MG63 (cell line): ENCODE measurements around the gene LAMA4. TPM values are rescaled to one million over a fixed set of nuclear protein-coding genes. Genes with fewer than 3 reads are reported as not detected.

Experiments
- DNase-seq: peaks from one replicate; pipeline ENCODE4 v3.0.0-alpha.2; 2020
- H3K27me3 ChIP-seq: fragments of 250-450 bp; sonication (Bioruptor Pico); 2 replicates; pipeline ENCODE4 v1.5.1; 2020; ENCODE audit warnings: mild to moderate bottlenecking, moderate library complexity
- H3K36me3 ChIP-seq: fragments of 250-450 bp; sonication (Bioruptor Pico); 2 replicates; pipeline ENCODE4 v1.5.1; 2020; ENCODE audit warnings: mild to moderate bottlenecking, moderate library complexity
- H3K4me3 ChIP-seq: fragments of 250-450 bp; sonication (Bioruptor Pico); 2 replicates; pipeline ENCODE4 v1.5.1; 2020; ENCODE audit warnings: mild to moderate bottlenecking, moderate library complexity
- H3K9me3 ChIP-seq: fragments of 250-450 bp; sonication (Bioruptor Pico); 2 replicates; pipeline ENCODE4 v1.5.1; 2020; ENCODE audit warnings: mild to moderate bottlenecking, moderate library complexity
- total RNA-seq: library from RNA; depleted of rRNA; stranded (reverse); fragments of >200 nt; shearing (Covaris generic); gene quantifications from 2 replicates; pipeline ENCODE4 v1.2.3, GENCODE V29; 2014; ENCODE audit warnings: low replicate concordance

LAMA4 gene
- total RNA-seq, 1 experiment from 2014 or later, result 13.0 TPM

DNA sequence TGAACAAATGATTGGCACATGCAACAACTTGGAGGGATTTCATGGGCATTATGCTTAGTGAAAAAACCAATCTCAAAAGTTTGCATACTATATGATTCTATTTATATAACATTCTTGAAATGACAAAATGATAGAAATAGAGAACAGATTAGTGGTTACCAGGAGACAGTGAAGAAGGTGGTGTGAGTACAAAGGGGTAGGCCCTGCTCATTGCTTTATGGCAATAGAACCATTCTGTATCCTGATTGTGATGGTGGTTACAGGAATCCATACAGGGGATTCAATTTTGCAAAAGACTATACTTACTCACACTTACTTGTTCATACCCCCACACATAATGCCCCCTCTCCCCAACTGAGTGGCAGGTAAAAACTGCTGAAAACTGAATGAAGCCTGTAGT, 30.2 kb upstream of the LAMA4 start:
- H3K27me3 ChIP-seq, result no peaks in the 10 kb centered on the region
- no peaks in the 10 kb centered on the region for H3K36me3 ChIP-seq
- H3K4me3 ChIP-seq, result no peak overlapping the region
- DNase-seq, result no peak
- no peaks in the 10 kb centered on the region for H3K9me3 ChIP-seq

DNA sequence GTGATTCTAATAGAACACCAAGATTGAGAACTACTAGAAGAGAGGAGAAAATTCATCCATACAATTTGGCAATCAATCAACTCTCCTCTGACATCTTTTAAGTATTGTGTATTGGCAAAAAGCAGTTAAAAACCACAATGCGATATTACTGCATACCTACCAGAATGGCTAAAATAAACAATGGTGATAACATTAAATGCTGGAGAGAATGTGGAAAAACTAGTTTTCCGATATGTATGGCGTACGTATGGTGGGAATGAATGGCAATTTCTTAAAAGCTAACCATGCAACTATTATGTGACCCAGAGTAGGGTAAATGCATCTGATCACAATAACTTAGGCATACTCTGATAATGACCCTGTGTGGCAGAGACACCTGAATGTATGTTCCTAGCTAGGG, 29.3 kb upstream of the LAMA4 start:
- no peak overlapping the region for H3K4me3 ChIP-seq
- no peak for DNase-seq
- no peaks in the 10 kb centered on the region for H3K27me3 ChIP-seq
- no peaks in the 10 kb centered on the region for H3K36me3 ChIP-seq
- no peaks in the 10 kb centered on the region for H3K9me3 ChIP-seq

- DNase-seq, result peak; percentile 80
- Histone ChIP-seq H3K4me3 (no peak overlapping the region), H3K9me3 (no peaks in the 10 kb centered on the region), H3K36me3 (no peaks in the 10 kb centered on the region), H3K27me3 (no peaks in the 10 kb centered on the region)
Observed at GRCh38 chr6:112281821-112282615, 27.7 kb upstream of the LAMA4 start.

DNA sequence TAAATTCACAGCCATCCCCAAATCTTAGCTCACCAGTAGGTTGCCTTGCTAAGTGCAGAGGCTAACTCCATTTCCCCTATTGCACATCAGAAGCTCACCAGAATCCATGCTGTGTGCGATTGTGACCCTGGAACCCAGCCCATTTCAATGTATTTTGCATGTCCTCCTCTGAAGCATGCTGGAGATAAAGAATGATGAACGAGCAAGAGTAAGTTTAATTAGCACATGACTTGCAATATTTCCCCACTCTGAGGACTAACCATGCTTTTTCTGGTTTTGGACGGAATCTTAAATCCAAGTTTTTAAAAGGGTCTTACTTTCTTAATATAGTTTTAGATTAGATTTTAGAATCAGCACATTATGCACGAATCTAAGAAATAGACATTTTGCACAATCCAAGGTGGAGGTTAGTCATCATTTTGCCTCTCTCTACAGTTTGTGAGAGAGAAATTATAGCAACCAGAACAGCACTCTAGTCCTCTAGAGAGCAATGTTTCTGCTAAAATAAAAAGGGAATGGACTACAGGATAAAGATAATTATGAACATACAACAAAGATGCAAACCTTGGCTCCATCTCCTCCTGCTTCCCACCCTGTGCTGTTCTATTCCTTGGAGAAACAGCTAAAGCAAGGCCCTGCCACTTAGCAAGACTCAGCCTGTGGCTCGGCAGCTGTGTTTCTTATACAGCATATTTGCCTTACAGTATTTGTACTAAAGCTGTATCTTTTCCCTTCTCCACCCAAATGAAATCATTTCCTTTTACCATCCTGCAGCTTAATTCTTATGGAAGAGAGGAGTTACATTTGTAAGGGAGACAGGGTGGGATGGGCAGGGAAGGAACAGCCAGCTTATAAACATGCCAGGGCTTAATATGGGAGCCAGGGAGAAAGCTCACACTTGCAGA, 24.9 kb upstream of the LAMA4 start:
- no peaks in the 10 kb centered on the region for H3K27me3 ChIP-seq
- no peak for DNase-seq

DNA sequence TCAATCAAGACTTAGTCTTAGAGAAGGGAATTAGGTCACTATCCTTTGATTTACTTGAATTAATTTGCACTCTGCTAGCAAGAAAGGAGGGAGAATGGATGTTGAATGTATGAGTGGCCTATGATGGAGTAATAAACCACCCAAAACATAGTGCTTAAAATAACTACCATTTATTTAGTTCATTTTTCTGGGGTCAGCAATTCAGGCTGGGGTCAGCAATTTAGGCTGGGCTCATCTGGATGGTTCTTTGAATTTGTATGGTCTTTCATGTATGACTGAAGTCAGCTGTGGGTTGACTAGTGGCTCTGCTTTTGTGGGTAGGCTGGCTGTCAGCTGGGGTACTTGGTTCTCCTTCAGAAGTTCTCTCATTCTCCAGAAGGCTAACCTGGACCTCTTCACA, 21.0 kb upstream of the LAMA4 start:
- DNase-seq, result no peak
- no peak overlapping the region for H3K4me3 ChIP-seq
- H3K27me3 ChIP-seq, result no peaks in the 10 kb centered on the region

More for the DNA sequence above, 24.9 kb upstream of the LAMA4 start:
- Histone ChIP-seq H3K36me3 (no peaks in the 10 kb centered on the region; the same call in 1 of the 2 replicates), H3K4me3 (no peak overlapping the region), H3K9me3 (no peaks in the 10 kb centered on the region)

DNA sequence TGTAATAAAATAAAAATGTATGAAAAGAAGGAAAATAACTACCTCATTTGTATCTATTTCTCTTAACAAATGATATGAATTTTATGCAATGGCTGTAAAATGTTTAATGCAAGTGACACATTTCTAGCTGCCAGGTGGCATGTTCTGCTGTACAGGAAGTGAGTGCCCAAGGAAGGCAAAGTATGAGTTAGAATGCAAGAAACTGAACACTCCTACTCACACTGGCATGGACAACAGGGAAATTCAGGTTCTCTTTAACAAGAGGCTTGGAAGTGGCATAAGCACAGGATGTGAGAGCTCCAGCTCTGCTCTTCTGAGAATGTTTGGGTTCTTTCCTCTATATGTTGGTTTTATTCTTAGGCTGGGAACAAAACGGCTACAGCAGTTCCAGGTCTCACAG, 20.4 kb upstream of the LAMA4 start:
- no peaks in the 10 kb centered on the region for H3K27me3 ChIP-seq
- no peak for DNase-seq
- no peak overlapping the region for H3K4me3 ChIP-seq
- no peaks in the 10 kb centered on the region; the same call in 1 of the 2 replicates for H3K36me3 ChIP-seq
- no peaks in the 10 kb centered on the region for H3K9me3 ChIP-seq

More for the DNA sequence above, 21.0 kb upstream of the LAMA4 start:
- Histone ChIP-seq H3K36me3 (no peaks in the 10 kb centered on the region; the same call in 1 of the 2 replicates), H3K9me3 (no peaks in the 10 kb centered on the region)

GRCh38 chr6:112272799-112273198, 18.4 kb upstream of the LAMA4 start:
- H3K4me3 ChIP-seq, result no peak overlapping the region
- DNase-seq, result no peak
- H3K9me3 ChIP-seq, result no peaks in the 10 kb centered on the region
- H3K36me3 ChIP-seq, result no peaks in the 10 kb centered on the region; the same call in 1 of the 2 replicates
- no peaks in the 10 kb centered on the region for H3K27me3 ChIP-seq

GRCh38 chr6:112270756-112271155, 16.4 kb upstream of the LAMA4 start:
- no peak for DNase-seq
- H3K27me3 ChIP-seq, result no peaks in the 10 kb centered on the region
- no peaks in the 10 kb centered on the region for H3K36me3 ChIP-seq
- no peaks in the 10 kb centered on the region for H3K9me3 ChIP-seq
- no peak overlapping the region for H3K4me3 ChIP-seq

- no peak overlapping the region for H3K4me3 ChIP-seq
- no peaks in the 10 kb centered on the region for H3K27me3 ChIP-seq
- no peaks in the 10 kb centered on the region for H3K36me3 ChIP-seq
- H3K9me3 ChIP-seq, result no peaks in the 10 kb centered on the region
- no peak for DNase-seq
Observed at GRCh38 chr6:112269979-112270566, 15.7 kb upstream of the LAMA4 start.

- Histone ChIP-seq H3K4me3 (no peak overlapping the region), H3K36me3 (no peaks in the 10 kb centered on the region), H3K27me3 (no peaks in the 10 kb centered on the region), H3K9me3 (no peaks in the 10 kb centered on the region)
- DNase-seq, result no peak
Observed at GRCh38 chr6:112269114-112269513, 14.7 kb upstream of the LAMA4 start.

- Histone ChIP-seq H3K9me3 (no peaks in the 10 kb centered on the region), H3K36me3 (no peaks in the 10 kb centered on the region), H3K4me3 (no peak overlapping the region), H3K27me3 (no peaks in the 10 kb centered on the region)
- DNase-seq, result no peak
Observed at GRCh38 chr6:112268654-112269053, 14.3 kb upstream of the LAMA4 start.

GRCh38 chr6:112268019-112268418, 13.7 kb upstream of the LAMA4 start:
- no peak for DNase-seq
- Histone ChIP-seq H3K36me3 (no peaks in the 10 kb centered on the region), H3K9me3 (no peaks in the 10 kb centered on the region), H3K4me3 (no peak overlapping the region), H3K27me3 (no peaks in the 10 kb centered on the region)

DNA sequence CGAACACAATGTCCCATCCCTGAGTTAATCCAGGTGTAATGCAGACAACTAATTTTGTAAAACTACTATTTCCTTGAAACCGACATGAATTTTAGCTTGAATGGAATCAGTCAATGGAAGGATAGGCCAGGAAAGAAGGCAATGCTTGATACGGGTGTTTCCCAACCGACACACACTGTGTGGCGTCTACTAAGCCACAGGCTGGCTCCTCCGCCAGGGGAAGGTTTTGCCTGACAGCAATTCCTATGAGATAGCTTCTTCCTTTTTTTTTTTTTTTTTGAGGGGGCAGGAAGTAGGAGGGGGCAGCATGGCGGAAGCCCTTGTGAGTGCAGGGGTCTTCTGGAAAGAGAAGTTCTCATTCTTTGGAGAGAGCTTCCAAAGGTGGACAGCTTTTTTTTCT, 12.0 kb upstream of the LAMA4 start:
- Histone ChIP-seq H3K9me3 (no peaks in the 10 kb centered on the region), H3K27me3 (no peaks in the 10 kb centered on the region), H3K36me3 (no peaks in the 10 kb centered on the region), H3K4me3 (no peak overlapping the region)
- no peak for DNase-seq

DNA sequence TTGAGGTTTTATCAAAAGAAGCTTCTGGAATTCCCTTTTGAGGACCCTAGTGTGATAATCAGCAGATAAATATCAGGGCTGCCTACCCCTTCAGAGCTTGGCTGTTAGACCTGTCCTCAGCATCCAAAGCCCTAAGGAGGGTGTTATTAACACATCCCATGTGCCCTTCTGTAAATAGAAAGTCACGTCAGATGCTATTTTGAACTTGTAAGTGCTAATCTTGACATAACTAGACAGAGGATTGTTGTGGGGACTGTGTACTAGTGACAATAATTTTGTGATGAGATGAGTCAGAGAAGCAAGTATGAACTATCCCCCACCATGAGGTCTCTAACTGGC, 4.9 kb upstream of the LAMA4 start:
- Histone ChIP-seq H3K27me3 (no peaks in the 10 kb centered on the region), H3K4me3 (no peak overlapping the region), H3K36me3 (no peaks in the 10 kb centered on the region), H3K9me3 (no peaks in the 10 kb centered on the region)
- no peak for DNase-seq

GRCh38 chr6:112258642-112259336, 4.4 kb upstream of the LAMA4 start:
- Histone ChIP-seq H3K4me3 (no peak overlapping the region), H3K9me3 (no peaks in the 10 kb centered on the region), H3K36me3 (no peaks in the 10 kb centered on the region), H3K27me3 (no peaks in the 10 kb centered on the region)
- no peak for DNase-seq

GRCh38 chr6:112257178-112257855, 3.0 kb upstream of the LAMA4 start:
- Histone ChIP-seq H3K36me3 (no peaks in the 10 kb centered on the region), H3K27me3 (no peaks in the 10 kb centered on the region), H3K9me3 (no peaks in the 10 kb centered on the region), H3K4me3 (no peak overlapping the region)
- DNase-seq, result no peak
